ENCODE data around the gene PRKCZ. TPM values are rescaled to one million over a fixed set of nuclear protein-coding genes. Genes with fewer than 3 reads are reported as not detected.
"Not testable (repeated sequence)": the region's sequence is repeated elsewhere in the genome, so short reads cannot be mapped to it uniquely, and the experiment has no call there.

PRKCZ gene
- total RNA-seq, 1 experiment from 2014 or later: 36.0 TPM

GRCh38 chr1:2093636-2094035 is 43.4 kb downstream of the PRKCZ start:
- no peak overlapping the region for H3K27ac ChIP-seq
- no peaks in the 10 kb centered on the region for H3K9me2 ChIP-seq (ENCODE audit: insufficient read depth)
- peaks cover 7% of the 10 kb centered on the region; the same call in 1 of the 2 replicates for H3F3A ChIP-seq (ENCODE audit: insufficient read depth, low read depth)
- no peaks in the 10 kb centered on the region for H3K4me1 ChIP-seq (replicated peaks; ENCODE audit: insufficient read depth)
- no peaks in the 10 kb centered on the region for H3K79me2 ChIP-seq (ENCODE audit: low read depth)
- no peak for TF ChIP-seq CTCF (conservative IDR thresholded peaks at IDR 0.05)
- TF ChIP-seq EZH2 (IDR thresholded peaks at IDR 0.05; ENCODE audit: low read depth): no peak
- H3K9me3 ChIP-seq (ENCODE audit: insufficient read depth, low read depth): peaks cover 15% of the 10 kb centered on the region; the same call in 1 of the 2 replicates
- DNase-seq: no peak
- H3K4me2 ChIP-seq: no peak overlapping the region
- H2AFZ ChIP-seq: no peak overlapping the region
- H3K4me3 ChIP-seq: no peak overlapping the region
- H4K20me1 ChIP-seq (ENCODE audit: insufficient read depth): no peaks in the 10 kb centered on the region
- no peaks in the 10 kb centered on the region for H3K27me3 ChIP-seq (ENCODE audit: insufficient read depth, low read depth)
- no peaks in the 10 kb centered on the region for H3K36me3 ChIP-seq (ENCODE audit: low read depth)
- intact Hi-C loops (cut with micrococcal nuclease; ENCODE audit: unreplicated experiment): no loop called here
- BruUV-seq (replicated peaks): no TSS peak
- CTCF ChIA-PET: no interaction called here
- POLR2A ChIA-PET (ENCODE audit: unreplicated experiment): no interaction called here

- H3K27me3 ChIP-seq (ENCODE audit: insufficient read depth, low read depth); H3K9me2 ChIP-seq (ENCODE audit: insufficient read depth); H3K79me2 ChIP-seq (ENCODE audit: low read depth); H2AFZ ChIP-seq; intact Hi-C loops (cut with micrococcal nuclease; ENCODE audit: unreplicated experiment); H3K4me1 ChIP-seq (replicated peaks; ENCODE audit: insufficient read depth); H3K4me3 ChIP-seq; CTCF ChIA-PET; H3K36me3 ChIP-seq (ENCODE audit: low read depth); BruUV-seq (replicated peaks); H4K20me1 ChIP-seq (ENCODE audit: insufficient read depth); DNase-seq; H3K27ac ChIP-seq; H3F3A ChIP-seq (ENCODE audit: insufficient read depth, low read depth); H3K4me2 ChIP-seq; POLR2A ChIA-PET (ENCODE audit: unreplicated experiment): not testable (repeated sequence)
- peaks cover 15% of the 10 kb centered on the region; the same call in 1 of the 2 replicates for H3K9me3 ChIP-seq (ENCODE audit: insufficient read depth, low read depth)
Measured at GRCh38 chr1:2094269-2095158, 44.3 kb downstream of the PRKCZ start.

GRCh38 chr1:2095394-2095793 is 45.2 kb downstream of the PRKCZ start:
- Histone ChIP-seq H3K9me2 (ENCODE audit: insufficient read depth) (no peaks in the 10 kb centered on the region), H2AFZ (no peak overlapping the region), H3K4me3 (no peak overlapping the region), H3K79me2 (ENCODE audit: low read depth) (no peaks in the 10 kb centered on the region), H4K20me1 (ENCODE audit: insufficient read depth) (no peaks in the 10 kb centered on the region), H3K9me3 (ENCODE audit: insufficient read depth, low read depth) (peaks cover 15% of the 10 kb centered on the region; the same call in 1 of the 2 replicates), H3K27ac (no peak overlapping the region), H3K27me3 (ENCODE audit: insufficient read depth, low read depth) (no peaks in the 10 kb centered on the region), H3K4me2 (no peak overlapping the region), H3F3A (ENCODE audit: insufficient read depth, low read depth) (peaks cover 7% of the 10 kb centered on the region; the same call in 1 of the 2 replicates), H3K36me3 (ENCODE audit: low read depth) (no peaks in the 10 kb centered on the region), H3K4me1 (replicated peaks; ENCODE audit: insufficient read depth) (no peaks in the 10 kb centered on the region)
- intact Hi-C loops (cut with micrococcal nuclease; ENCODE audit: unreplicated experiment): no loop called here
- TF ChIP-seq CTCF (conservative IDR thresholded peaks at IDR 0.05) (no peak), EZH2 (IDR thresholded peaks at IDR 0.05; ENCODE audit: low read depth) (no peak)
- CTCF ChIA-PET: no interaction called here
- no TSS peak for BruUV-seq (replicated peaks)
- DNase-seq: no peak
- POLR2A ChIA-PET (ENCODE audit: unreplicated experiment): no interaction called here

Measured in PC-9 (cell line).